Parathyroid adenoma (tissue), 2 donors: ENCODE data around the gene CLDN1.

Experiments
- H2AFZ ChIP-seq: fragments of 300-600 bp; sonication (generic); one replicate; pipeline ENCODE4 v1.7.0; 2017; ENCODE audit warnings: antibody characterized with exemption, mild to moderate bottlenecking
- H3K27ac ChIP-seq: fragments of 300-600 bp; sonication (generic); one replicate; pipeline ENCODE4 v1.7.0; 2017
- H3K27me3 ChIP-seq: fragments of 300-600 bp; sonication (generic); one replicate; pipeline ENCODE4 v1.7.0; 2017; ENCODE audit warnings: low read length; ENCODE audit not compliant: control insufficient read depth, insufficient read depth
- H3K36me3 ChIP-seq: fragments of 300-600 bp; sonication (generic); one replicate; pipeline ENCODE4 v1.7.0; 2017; ENCODE audit warnings: low read length; ENCODE audit not compliant: control insufficient read depth, insufficient read depth
- H3K4me1 ChIP-seq: fragments of 300-600 bp; sonication (generic); one replicate; pipeline ENCODE4 v1.7.0; 2017; ENCODE audit warnings: control low read depth
- H3K4me2 ChIP-seq: fragments of 300-600 bp; sonication (generic); one replicate; pipeline ENCODE4 v1.7.0; 2017; ENCODE audit warnings: low read length
- H3K4me3 ChIP-seq: fragments of 300-600 bp; sonication (generic); one replicate; pipeline ENCODE4 v1.7.0; 2017; ENCODE audit warnings: low read depth, low read length
- H3K79me2 ChIP-seq: fragments of 300-600 bp; sonication (generic); one replicate; pipeline ENCODE4 v1.7.0; 2017; ENCODE audit warnings: control low read depth
- H3K9ac ChIP-seq: fragments of 300-600 bp; sonication (generic); one replicate; pipeline ENCODE4 v1.7.0; 2017; ENCODE audit warnings: mild to moderate bottlenecking
- H3K9me3 ChIP-seq: fragments of 300-600 bp; sonication (generic); one replicate; pipeline ENCODE4 v1.7.0; 2017; ENCODE audit warnings: low read length; ENCODE audit not compliant: control insufficient read depth
- TF ChIP-seq, protein P1 (sequence below): fragments of 300-600 bp; sonication (generic); IDR thresholded peaks from one replicate; pipeline ENCODE4 v1.7.0; 2017; ENCODE audit warnings: antibody characterized with exemption, mild to moderate bottlenecking
- donor health status: primary hyperparathyroidism.

Gene CLDN1, protein sequence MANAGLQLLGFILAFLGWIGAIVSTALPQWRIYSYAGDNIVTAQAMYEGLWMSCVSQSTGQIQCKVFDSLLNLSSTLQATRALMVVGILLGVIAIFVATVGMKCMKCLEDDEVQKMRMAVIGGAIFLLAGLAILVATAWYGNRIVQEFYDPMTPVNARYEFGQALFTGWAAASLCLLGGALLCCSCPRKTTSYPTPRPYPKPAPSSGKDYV

DNA sequence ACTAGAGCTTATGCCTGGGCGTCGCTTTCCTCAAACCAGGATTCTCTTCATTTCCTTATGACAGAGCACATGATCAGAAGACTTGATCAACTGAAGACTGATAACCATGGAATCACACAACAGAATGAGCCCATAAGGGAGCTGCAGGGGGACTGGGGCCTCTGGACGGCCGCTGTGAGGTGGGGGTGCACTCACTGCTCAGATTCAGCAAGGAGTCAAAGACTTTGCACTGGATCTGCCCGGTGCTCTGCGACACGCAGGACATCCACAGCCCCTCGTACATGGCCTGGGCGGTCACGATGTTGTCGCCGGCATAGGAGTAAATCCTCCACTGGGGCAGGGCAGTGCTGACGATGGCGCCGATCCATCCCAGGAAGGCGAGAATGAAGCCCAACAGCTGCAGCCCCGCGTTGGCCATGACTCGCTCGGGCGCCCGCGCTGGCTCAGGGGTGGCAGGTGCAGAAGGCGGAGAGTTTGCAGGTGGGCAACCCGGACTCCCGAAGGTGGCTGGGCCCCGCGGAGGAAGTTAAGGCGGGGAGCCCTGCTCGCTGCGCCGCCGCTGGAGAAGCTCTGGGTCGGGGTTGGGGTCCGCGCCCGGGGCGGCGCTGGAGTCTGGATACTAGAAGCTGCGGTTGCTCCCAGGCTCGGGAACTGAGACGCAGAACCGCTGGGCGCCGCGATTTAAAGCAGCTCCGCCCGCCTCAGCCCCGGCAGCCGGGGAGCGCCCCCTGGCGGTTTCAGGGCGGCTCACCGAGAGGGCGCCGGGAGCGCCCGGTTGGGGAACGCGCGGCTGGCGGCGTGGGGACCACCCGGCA lies at the start of gene CLDN1:
Gene CLDN1, minus strand, starts transcription at position 658 of the 815 bp plus-strand sequence. Its CDS starts 240 bp downstream, at position 418.
- H3K27me3 ChIP-seq = no peaks in the 10 kb centered on the region
- no peaks in the 10 kb centered on the region for H3K9me3 ChIP-seq
- TF ChIP-seq, protein P1, sequence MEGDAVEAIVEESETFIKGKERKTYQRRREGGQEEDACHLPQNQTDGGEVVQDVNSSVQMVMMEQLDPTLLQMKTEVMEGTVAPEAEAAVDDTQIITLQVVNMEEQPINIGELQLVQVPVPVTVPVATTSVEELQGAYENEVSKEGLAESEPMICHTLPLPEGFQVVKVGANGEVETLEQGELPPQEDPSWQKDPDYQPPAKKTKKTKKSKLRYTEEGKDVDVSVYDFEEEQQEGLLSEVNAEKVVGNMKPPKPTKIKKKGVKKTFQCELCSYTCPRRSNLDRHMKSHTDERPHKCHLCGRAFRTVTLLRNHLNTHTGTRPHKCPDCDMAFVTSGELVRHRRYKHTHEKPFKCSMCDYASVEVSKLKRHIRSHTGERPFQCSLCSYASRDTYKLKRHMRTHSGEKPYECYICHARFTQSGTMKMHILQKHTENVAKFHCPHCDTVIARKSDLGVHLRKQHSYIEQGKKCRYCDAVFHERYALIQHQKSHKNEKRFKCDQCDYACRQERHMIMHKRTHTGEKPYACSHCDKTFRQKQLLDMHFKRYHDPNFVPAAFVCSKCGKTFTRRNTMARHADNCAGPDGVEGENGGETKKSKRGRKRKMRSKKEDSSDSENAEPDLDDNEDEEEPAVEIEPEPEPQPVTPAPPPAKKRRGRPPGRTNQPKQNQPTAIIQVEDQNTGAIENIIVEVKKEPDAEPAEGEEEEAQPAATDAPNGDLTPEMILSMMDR = peak; percentile 91
- H3K4me2 ChIP-seq = peak within 1 kb of the TSS; percentile 88
- H3K4me1 ChIP-seq = no peaks in the 10 kb centered on the region
- H3K36me3 ChIP-seq = no peaks in the 10 kb centered on the region
- H3K9ac ChIP-seq = no peak within 1 kb of the TSS
- H3K27ac ChIP-seq = no peak within 1 kb of the TSS
- H2AFZ ChIP-seq = peak within 1 kb of the TSS; percentile 71
- no peaks in the 10 kb centered on the region for H3K79me2 ChIP-seq
- peak within 1 kb of the TSS; percentile 59 for H3K4me3 ChIP-seq

DNA sequence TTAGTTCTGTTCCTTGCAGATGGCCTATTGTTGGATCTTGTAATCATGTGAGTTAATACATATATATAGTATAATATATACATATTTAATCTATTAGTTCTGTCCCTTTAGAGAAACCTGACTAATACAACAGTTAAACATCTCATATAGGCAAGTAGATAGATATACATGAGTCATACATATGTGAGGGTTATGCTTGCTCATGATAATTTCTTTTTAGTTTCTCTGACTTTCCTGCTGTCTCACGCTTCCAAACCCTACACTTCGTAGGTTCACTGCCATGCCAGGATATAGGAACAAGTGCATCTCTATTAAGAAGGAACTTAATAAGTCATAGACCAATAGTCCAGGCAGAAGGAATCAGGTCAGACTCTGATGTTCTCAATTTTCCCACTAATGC lies 48.9 kb upstream of the CLDN1 start:
- Histone ChIP-seq H3K27me3 (no peaks in the 10 kb centered on the region), H3K27ac (no peak overlapping the region), H3K4me3 (no peak overlapping the region), H3K4me1 (no peaks in the 10 kb centered on the region), H3K36me3 (no peaks in the 10 kb centered on the region), H3K4me2 (no peak overlapping the region), H3K9ac (no peak overlapping the region), H3K9me3 (no peaks in the 10 kb centered on the region), H3K79me2 (no peaks in the 10 kb centered on the region), H2AFZ (no peak overlapping the region)
- TF ChIP-seq, protein P1 = no peak

DNA sequence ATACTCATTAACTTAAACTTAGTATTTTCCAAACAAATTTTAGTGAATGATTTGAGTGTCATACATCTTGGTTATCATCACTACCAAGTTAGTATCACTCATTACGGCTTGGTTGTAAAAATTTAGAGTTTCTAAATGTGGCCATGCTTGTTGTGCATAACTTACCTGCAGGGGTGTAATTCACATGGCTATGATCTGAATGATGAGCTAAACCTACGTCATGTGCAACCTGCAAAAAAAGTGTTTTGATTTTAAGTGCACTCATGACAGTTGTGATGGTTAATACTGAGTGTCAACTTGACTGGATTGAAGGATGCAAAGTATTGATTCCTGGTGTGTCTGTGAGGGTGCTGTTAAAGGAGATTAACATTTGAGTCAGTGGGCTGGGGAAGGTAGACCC lies 48.1 kb upstream of the CLDN1 start:
- Histone ChIP-seq H3K9me3 (no peaks in the 10 kb centered on the region), H3K9ac (no peak overlapping the region), H3K27me3 (no peaks in the 10 kb centered on the region), H3K4me3 (no peak overlapping the region), H3K36me3 (no peaks in the 10 kb centered on the region), H3K27ac (no peak overlapping the region), H3K4me1 (no peaks in the 10 kb centered on the region), H3K4me2 (no peak overlapping the region), H3K79me2 (no peaks in the 10 kb centered on the region), H2AFZ (no peak overlapping the region)
- TF ChIP-seq, protein P1 = no peak

DNA sequence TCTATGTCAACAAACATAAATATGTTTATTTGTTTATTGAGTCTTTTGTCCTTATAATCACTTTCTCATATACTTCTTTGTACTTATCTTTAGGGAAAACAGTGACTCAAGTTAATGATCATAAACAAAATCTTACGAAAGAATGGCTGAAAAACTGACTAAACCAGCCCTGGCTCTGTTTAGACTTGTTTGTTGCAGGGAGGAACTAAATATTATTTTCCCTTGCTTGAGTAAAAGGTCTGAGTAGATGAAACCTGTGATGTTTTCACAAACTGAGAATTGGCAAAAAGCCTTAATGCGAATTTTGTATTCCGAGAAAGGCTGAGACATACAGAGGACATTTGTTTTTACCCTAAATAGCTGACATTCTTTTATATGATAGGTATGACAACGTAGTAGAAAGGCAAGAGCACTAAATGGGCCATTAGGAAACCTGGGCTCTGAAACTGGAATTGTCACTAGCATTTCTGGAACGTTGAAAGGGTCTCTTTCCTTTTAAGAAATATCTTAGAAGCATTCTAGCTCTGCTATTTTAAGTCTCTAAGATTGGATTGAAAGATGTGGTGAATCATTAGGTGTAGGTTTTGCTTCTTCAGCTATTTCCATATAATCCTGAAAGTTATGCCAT lies 47.5 kb upstream of the CLDN1 start:
- Histone ChIP-seq H3K27me3 (no peaks in the 10 kb centered on the region), H2AFZ (no peak overlapping the region), H3K9me3 (no peaks in the 10 kb centered on the region), H3K27ac (no peak overlapping the region), H3K4me3 (no peak overlapping the region), H3K79me2 (no peaks in the 10 kb centered on the region), H3K36me3 (no peaks in the 10 kb centered on the region), H3K4me2 (no peak overlapping the region), H3K4me1 (no peaks in the 10 kb centered on the region), H3K9ac (no peak overlapping the region)
- TF ChIP-seq, protein P1 = no peak
